ENCODE results near the gene LRP11.

GRCh38 chr6:149867876-149868640 lies 3.9 kb upstream of the LRP11 start:
- no peak for TF ChIP-seq EZH2 (IDR thresholded peaks at IDR 0.05; ENCODE audit: borderline replicate concordance)
- no peak for TF ChIP-seq CTCF (IDR thresholded peaks at IDR 0.05; ENCODE audit: poor library complexity)

Measured in hepatocyte (in vitro differentiated cells).